Muscle of arm (tissue), 12 donors: ENCODE results near the gene MUC4. TPM values are rescaled to one million over a fixed set of nuclear protein-coding genes. Genes with fewer than 3 reads are reported as not detected.
A peak's percentile ranks its signal among the peaks of the same experiment; 100 is the strongest.
"Not testable (repeated sequence)": the region's sequence is repeated elsewhere in the genome, so short reads cannot be mapped to it uniquely, and the experiment has no call there.

Experiments
- DNase-seq: peaks from one replicate; pipeline ENCODE4 v3.0.0-alpha.2; 2013
- polyA plus RNA-seq, 12 donors: library from polyadenylated mRNA; unstranded; fragments of 120-200 nt; gene quantifications; one replicate each; pipeline ENCODE4 v1.2.1, GENCODE V29; 2013; ENCODE audit not compliant: insufficient read length in 12 of 12

MUC4 gene
- polyA plus RNA-seq, 12 donors = 0.29 to 3.2 (median 0.82) TPM; not detected in 1

- DNase-seq = no peak
Observed at GRCh38 chr3:195788711-195789581, 22.8 kb downstream of the MUC4 start.

GRCh38 chr3:195785781-195786405 lies 25.8 kb downstream of the MUC4 start:
- DNase-seq = not testable (repeated sequence)

- DNase-seq = not testable (repeated sequence)
Observed at GRCh38 chr3:195784031-195784430, 27.7 kb downstream of the MUC4 start.

- not testable (repeated sequence) for DNase-seq
Observed at GRCh38 chr3:195781236-195781635, 30.5 kb downstream of the MUC4 start.

- DNase-seq = no peak
Observed at GRCh38 chr3:195777975-195778374, 33.8 kb downstream of the MUC4 start.

GRCh38 chr3:195774917-195775316 lies 36.8 kb downstream of the MUC4 start:
- peak; percentile 51 for DNase-seq

GRCh38 chr3:195773956-195774537 lies 37.7 kb downstream of the MUC4 start:
- no peak for DNase-seq

GRCh38 chr3:195771646-195772300 lies 40.0 kb downstream of the MUC4 start:
- no peak for DNase-seq

- DNase-seq = not testable (repeated sequence)
Observed at GRCh38 chr3:195770841-195771645, 40.7 kb downstream of the MUC4 start.

GRCh38 chr3:195770081-195770840 lies 41.5 kb downstream of the MUC4 start:
- no peak for DNase-seq

- no peak for DNase-seq
Observed at GRCh38 chr3:195769551-195769950, 42.2 kb downstream of the MUC4 start.

GRCh38 chr3:195768831-195769303 lies 42.9 kb downstream of the MUC4 start:
- DNase-seq = no peak

GRCh38 chr3:195768414-195768813 lies 43.3 kb downstream of the MUC4 start:
- DNase-seq = no peak

GRCh38 chr3:195767792-195768191 lies 43.9 kb downstream of the MUC4 start:
- DNase-seq = no peak

GRCh38 chr3:195766671-195767070 lies 45.1 kb downstream of the MUC4 start:
- DNase-seq = no peak

- DNase-seq = no peak
Observed at GRCh38 chr3:195764961-195765706, 46.6 kb downstream of the MUC4 start.

- no peak for DNase-seq
Observed at GRCh38 chr3:195763843-195764825, 47.6 kb downstream of the MUC4 start.

- DNase-seq = no peak
Observed at GRCh38 chr3:195763076-195763830, 48.5 kb downstream of the MUC4 start.
